ENCODE data around the gene CTNNA1.
"Not testable (repeated sequence)": the region's sequence is repeated elsewhere in the genome, so short reads cannot be mapped to it uniquely, and the experiment has no call there.

The CTNNA1 gene

GRCh38 chr5:138783976-138784375, 30.8 kb downstream of the CTNNA1 start:
- no peak for DNase-seq
- Mint-ChIP-seq H3K9me3 (no peaks in the 10 kb centered on the region), H3K4me1 (ENCODE audit: low read depth in 2 of 2) (peaks cover 0 to 2% of the 10 kb centered on the region in 2 donors), H3K27ac (no peak overlapping the region), H3K36me3 (ENCODE audit: insufficient read depth) (peaks cover 8% of the 10 kb centered on the region), H3K27me3 (no peaks in the 10 kb centered on the region), H3K4me3 (no peak overlapping the region)
- no peak for ATAC-seq (replicated peaks)

GRCh38 chr5:138784590-138784989, 31.4 kb downstream of the CTNNA1 start:
- Mint-ChIP-seq H3K4me3 (no peak overlapping the region), H3K27me3 (no peaks in the 10 kb centered on the region), H3K9me3 (no peaks in the 10 kb centered on the region), H3K36me3 (ENCODE audit: insufficient read depth) (peaks cover 8% of the 10 kb centered on the region), H3K27ac (no peak overlapping the region), H3K4me1 (ENCODE audit: low read depth in 2 of 2) (peaks cover 0 to 6% of the 10 kb centered on the region in 2 donors)
- DNase-seq (no peak), ATAC-seq (replicated peaks) (no peak)

- H3K27ac Mint-ChIP-seq = no peak overlapping the region
- no peak for ATAC-seq (replicated peaks)
- peaks cover 15 to 24% of the 10 kb centered on the region in 2 donors for H3K4me1 Mint-ChIP-seq (ENCODE audit: low read depth in 2 of 2)
- peaks cover 4% of the 10 kb centered on the region for H3K36me3 Mint-ChIP-seq (ENCODE audit: insufficient read depth)
- no peak overlapping the region for H3K4me3 Mint-ChIP-seq
- DNase-seq = no peak
- H3K27me3 Mint-ChIP-seq = no peaks in the 10 kb centered on the region
- no peaks in the 10 kb centered on the region for H3K9me3 Mint-ChIP-seq
These were observed 36.6 kb downstream of the CTNNA1 start for GRCh38 chr5:138789771-138790242.

- H3K4me1 Mint-ChIP-seq (ENCODE audit: low read depth in 2 of 2) = peaks cover 15 to 24% of the 10 kb centered on the region in 2 donors
- no peak overlapping the region for H3K4me3 Mint-ChIP-seq
- peak overlapping the region in 1 of 2 donors; percentile 22 for H3K27ac Mint-ChIP-seq
- ATAC-seq (replicated peaks) (peak; percentile 71), DNase-seq (no peak)
- H3K27me3 Mint-ChIP-seq = no peaks in the 10 kb centered on the region
- H3K9me3 Mint-ChIP-seq = no peaks in the 10 kb centered on the region
- no peaks in the 10 kb centered on the region for H3K36me3 Mint-ChIP-seq (ENCODE audit: insufficient read depth)
These were observed 37.5 kb downstream of the CTNNA1 start for GRCh38 chr5:138790684-138791083.

GRCh38 chr5:138792195-138792790, 39.1 kb downstream of the CTNNA1 start:
- DNase-seq = no peak
- H3K9me3 Mint-ChIP-seq = no peaks in the 10 kb centered on the region
- H3K4me3 Mint-ChIP-seq = no peak overlapping the region
- peaks cover 15 to 24% of the 10 kb centered on the region in 2 donors for H3K4me1 Mint-ChIP-seq (ENCODE audit: low read depth in 2 of 2)
- ATAC-seq (replicated peaks) = no peak
- no peaks in the 10 kb centered on the region for H3K36me3 Mint-ChIP-seq (ENCODE audit: insufficient read depth)
- no peaks in the 10 kb centered on the region for H3K27me3 Mint-ChIP-seq
- H3K27ac Mint-ChIP-seq = peak overlapping the region in 1 of 2 donors; percentile 6

GRCh38 chr5:138793575-138793974, 40.4 kb downstream of the CTNNA1 start:
- no peak for DNase-seq
- ATAC-seq (replicated peaks) = no peak
- Mint-ChIP-seq H3K36me3 (ENCODE audit: insufficient read depth) (no peaks in the 10 kb centered on the region), H3K9me3 (no peaks in the 10 kb centered on the region), H3K27me3 (no peaks in the 10 kb centered on the region), H3K4me3 (no peak overlapping the region), H3K4me1 (ENCODE audit: low read depth in 2 of 2) (peaks cover 15 to 24% of the 10 kb centered on the region in 2 donors), H3K27ac (no peak overlapping the region)

- Mint-ChIP-seq H3K27ac (no peak overlapping the region), H3K4me1 (ENCODE audit: low read depth in 2 of 2) (peaks cover 3 to 5% of the 10 kb centered on the region in 2 donors), H3K27me3 (no peaks in the 10 kb centered on the region), H3K36me3 (ENCODE audit: insufficient read depth) (peaks cover 2% of the 10 kb centered on the region), H3K4me3 (no peak overlapping the region), H3K9me3 (no peaks in the 10 kb centered on the region)
- DNase-seq (no peak), ATAC-seq (replicated peaks) (no peak)
These were observed 50.1 kb downstream of the CTNNA1 start for GRCh38 chr5:138803285-138803684.

- Mint-ChIP-seq H3K4me1 (ENCODE audit: low read depth in 2 of 2) (peaks cover 3 to 5% of the 10 kb centered on the region in 2 donors), H3K9me3 (no peaks in the 10 kb centered on the region), H3K36me3 (ENCODE audit: insufficient read depth) (peaks cover 2% of the 10 kb centered on the region), H3K27ac (no peak overlapping the region), H3K4me3 (no peak overlapping the region), H3K27me3 (no peaks in the 10 kb centered on the region)
- ATAC-seq (replicated peaks) (no peak), DNase-seq (no peak)
These were observed 50.7 kb downstream of the CTNNA1 start for GRCh38 chr5:138803935-138804334.

GRCh38 chr5:138805096-138805495, 51.9 kb downstream of the CTNNA1 start:
- H3K4me1 Mint-ChIP-seq (ENCODE audit: low read depth in 2 of 2) = peaks cover 3 to 5% of the 10 kb centered on the region in 2 donors
- H3K36me3 Mint-ChIP-seq (ENCODE audit: insufficient read depth) = peaks cover 2% of the 10 kb centered on the region
- no peaks in the 10 kb centered on the region for H3K9me3 Mint-ChIP-seq
- DNase-seq (no peak), ATAC-seq (replicated peaks) (no peak)
- H3K27me3 Mint-ChIP-seq = no peaks in the 10 kb centered on the region
- H3K27ac Mint-ChIP-seq = no peak overlapping the region
- H3K4me3 Mint-ChIP-seq = no peak overlapping the region

GRCh38 chr5:138807182-138807581, 54.0 kb downstream of the CTNNA1 start:
- H3K27me3 Mint-ChIP-seq = no peaks in the 10 kb centered on the region
- no peaks in the 10 kb centered on the region for H3K9me3 Mint-ChIP-seq
- peaks cover 2% of the 10 kb centered on the region for H3K36me3 Mint-ChIP-seq (ENCODE audit: insufficient read depth)
- no peak for ATAC-seq (replicated peaks)
- no peak overlapping the region for H3K4me3 Mint-ChIP-seq
- DNase-seq = no peak
- H3K27ac Mint-ChIP-seq = no peak overlapping the region
- peaks cover 3 to 5% of the 10 kb centered on the region in 2 donors for H3K4me1 Mint-ChIP-seq (ENCODE audit: low read depth in 2 of 2)

GRCh38 chr5:138809391-138809790, 56.2 kb downstream of the CTNNA1 start:
- peaks cover 2% of the 10 kb centered on the region for H3K36me3 Mint-ChIP-seq (ENCODE audit: insufficient read depth)
- H3K27me3 Mint-ChIP-seq = no peaks in the 10 kb centered on the region
- DNase-seq (no peak), ATAC-seq (replicated peaks) (no peak)
- no peak overlapping the region for H3K27ac Mint-ChIP-seq
- H3K9me3 Mint-ChIP-seq = no peaks in the 10 kb centered on the region
- peaks cover 3 to 5% of the 10 kb centered on the region in 2 donors for H3K4me1 Mint-ChIP-seq (ENCODE audit: low read depth in 2 of 2)
- H3K4me3 Mint-ChIP-seq = no peak overlapping the region

- not testable (repeated sequence) for H3K27me3 Mint-ChIP-seq; ATAC-seq (replicated peaks); H3K9me3 Mint-ChIP-seq; H3K4me1 Mint-ChIP-seq (ENCODE audit: low read depth in 2 of 2); DNase-seq; H3K4me3 Mint-ChIP-seq; H3K36me3 Mint-ChIP-seq (ENCODE audit: insufficient read depth); H3K27ac Mint-ChIP-seq
These were observed 57.6 kb downstream of the CTNNA1 start for GRCh38 chr5:138810861-138811260.

- H3K36me3 Mint-ChIP-seq (ENCODE audit: insufficient read depth) = peaks cover 3% of the 10 kb centered on the region
- H3K27me3 Mint-ChIP-seq = no peaks in the 10 kb centered on the region
- ATAC-seq (replicated peaks) (no peak), DNase-seq (no peak)
- no peaks in the 10 kb centered on the region for H3K9me3 Mint-ChIP-seq
- no peak overlapping the region for H3K27ac Mint-ChIP-seq
- H3K4me3 Mint-ChIP-seq = no peak overlapping the region
- H3K4me1 Mint-ChIP-seq (ENCODE audit: low read depth in 2 of 2) = peaks cover 0 to 2% of the 10 kb centered on the region in 2 donors
These were observed 62.3 kb downstream of the CTNNA1 start for GRCh38 chr5:138815529-138815928.

GRCh38 chr5:138817241-138817640, 64.0 kb downstream of the CTNNA1 start:
- ATAC-seq (replicated peaks) (no peak), DNase-seq (no peak)
- Mint-ChIP-seq H3K9me3 (no peaks in the 10 kb centered on the region), H3K4me1 (ENCODE audit: low read depth in 2 of 2) (peaks cover 0 to 2% of the 10 kb centered on the region in 2 donors), H3K27ac (no peak overlapping the region), H3K4me3 (no peak overlapping the region), H3K27me3 (no peaks in the 10 kb centered on the region), H3K36me3 (ENCODE audit: insufficient read depth) (peaks cover 3% of the 10 kb centered on the region)

Measured in effector memory CD8-positive, alpha-beta T cell (primary cell).